ENCODE results near the gene EN1. TPM values are rescaled to one million over a fixed set of nuclear protein-coding genes. Genes with fewer than 3 reads are reported as not detected.

The EN1 gene
- total RNA-seq, result not detected in 2 replicates

GRCh38 chr2:118846953-118847761 lies at the start of gene EN1:
Gene EN1 (minus strand): TSS chr2:118847648. CDS start chr2:118847167, 481 bp downstream.

Other genes starting within 250 kb of the EN1 start
- gene MARCO, start 94.5 kb upstream of the EN1 start, total RNA-seq, result not detected in 2 replicates

Data from mammary microvascular endothelial cell (primary cell).